Measurements from ENCODE around the gene FXYD5.
A peak's percentile ranks its signal among the peaks of the same experiment; 100 is the strongest.
"Not testable (repeated sequence)": the region's sequence is repeated elsewhere in the genome, so short reads cannot be mapped to it uniquely, and the experiment has no call there.

Gene FXYD5

DNA sequence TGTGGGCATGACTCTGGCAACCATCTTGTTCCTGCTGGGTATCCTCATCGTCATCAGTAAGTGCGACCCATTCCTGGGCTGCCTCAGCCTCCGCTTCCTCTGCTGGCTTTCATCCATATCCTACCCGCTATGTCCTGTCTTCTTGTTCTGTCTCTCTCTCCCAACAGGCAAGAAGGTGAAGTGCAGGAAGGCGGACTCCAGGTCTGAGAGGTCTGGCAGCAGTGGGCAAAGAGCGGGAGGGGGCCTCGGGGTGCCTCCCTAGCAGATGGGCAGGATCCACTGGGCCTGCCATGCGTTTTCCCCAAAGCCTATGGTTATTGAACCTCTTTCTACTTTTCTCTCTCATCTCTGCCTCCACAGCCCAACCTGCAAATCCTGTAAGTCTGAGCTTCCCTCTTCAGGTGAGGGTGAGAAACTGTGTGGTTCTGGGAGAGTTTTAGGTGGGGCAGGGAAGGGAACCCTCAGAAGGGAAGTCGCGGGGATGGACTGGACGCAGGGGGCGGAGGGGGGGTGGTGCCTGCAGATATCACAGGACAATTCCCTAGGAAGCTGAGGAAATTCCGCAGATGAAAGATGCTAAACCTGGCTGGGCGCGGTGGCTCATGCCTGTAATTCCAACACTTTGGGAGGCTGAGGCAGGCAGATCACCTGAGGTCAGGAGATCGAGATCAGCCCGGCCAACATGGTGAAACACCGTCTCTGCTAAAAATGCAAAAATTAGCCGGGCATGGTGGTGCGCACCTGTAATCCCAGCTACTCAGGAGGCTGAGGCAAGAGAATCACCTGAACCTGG, 3.1 kb upstream of the FXYD5 start:
- H3K9me3 ChIP-seq (replicated peaks; ENCODE audit: insufficient read depth, low read length) = no peaks in the 10 kb centered on the region
- H3K4me1 ChIP-seq (ENCODE audit: low read length) = peaks cover 11% of the 10 kb centered on the region
- H3K27me3 ChIP-seq (replicated peaks; ENCODE audit: insufficient read depth, low read length) = no peaks in the 10 kb centered on the region
- no peaks in the 10 kb centered on the region for H3K36me3 ChIP-seq (replicated peaks; ENCODE audit: insufficient read depth, low read length)
- H3K79me2 ChIP-seq (ENCODE audit: low read length) = peaks cover 26% of the 10 kb centered on the region
- TF ChIP-seq, protein P1, sequence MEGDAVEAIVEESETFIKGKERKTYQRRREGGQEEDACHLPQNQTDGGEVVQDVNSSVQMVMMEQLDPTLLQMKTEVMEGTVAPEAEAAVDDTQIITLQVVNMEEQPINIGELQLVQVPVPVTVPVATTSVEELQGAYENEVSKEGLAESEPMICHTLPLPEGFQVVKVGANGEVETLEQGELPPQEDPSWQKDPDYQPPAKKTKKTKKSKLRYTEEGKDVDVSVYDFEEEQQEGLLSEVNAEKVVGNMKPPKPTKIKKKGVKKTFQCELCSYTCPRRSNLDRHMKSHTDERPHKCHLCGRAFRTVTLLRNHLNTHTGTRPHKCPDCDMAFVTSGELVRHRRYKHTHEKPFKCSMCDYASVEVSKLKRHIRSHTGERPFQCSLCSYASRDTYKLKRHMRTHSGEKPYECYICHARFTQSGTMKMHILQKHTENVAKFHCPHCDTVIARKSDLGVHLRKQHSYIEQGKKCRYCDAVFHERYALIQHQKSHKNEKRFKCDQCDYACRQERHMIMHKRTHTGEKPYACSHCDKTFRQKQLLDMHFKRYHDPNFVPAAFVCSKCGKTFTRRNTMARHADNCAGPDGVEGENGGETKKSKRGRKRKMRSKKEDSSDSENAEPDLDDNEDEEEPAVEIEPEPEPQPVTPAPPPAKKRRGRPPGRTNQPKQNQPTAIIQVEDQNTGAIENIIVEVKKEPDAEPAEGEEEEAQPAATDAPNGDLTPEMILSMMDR (IDR thresholded peaks at IDR 0.05; ENCODE audit: low read length) = no peak
- TF ChIP-seq EZH2 (optimal IDR thresholded peaks at IDR 0.05; ENCODE audit: low read depth, low read length) (no peak), EZH2phosphoT487 (IDR thresholded peaks at IDR 0.05; ENCODE audit: low read length) (no peak)
- H3K27ac ChIP-seq (ENCODE audit: low read length) = no peak overlapping the region
- H4K20me1 ChIP-seq (ENCODE audit: insufficient read depth, low read length) = no peaks in the 10 kb centered on the region
- H3K4me2 ChIP-seq (ENCODE audit: low read depth, low read length) = no peak overlapping the region
- H3K9ac ChIP-seq (ENCODE audit: low read length) = no peak overlapping the region
- H3F3A ChIP-seq (ENCODE audit: insufficient read depth, low read length) = no peaks in the 10 kb centered on the region
- H2AFZ ChIP-seq (ENCODE audit: low read length) = no peak overlapping the region
- DNase-seq = no peak
- no peaks in the 10 kb centered on the region for H3K9me2 ChIP-seq (replicated peaks; ENCODE audit: insufficient read depth, low read length)
- H3K4me3 ChIP-seq (ENCODE audit: low read length) = no peak overlapping the region

DNA sequence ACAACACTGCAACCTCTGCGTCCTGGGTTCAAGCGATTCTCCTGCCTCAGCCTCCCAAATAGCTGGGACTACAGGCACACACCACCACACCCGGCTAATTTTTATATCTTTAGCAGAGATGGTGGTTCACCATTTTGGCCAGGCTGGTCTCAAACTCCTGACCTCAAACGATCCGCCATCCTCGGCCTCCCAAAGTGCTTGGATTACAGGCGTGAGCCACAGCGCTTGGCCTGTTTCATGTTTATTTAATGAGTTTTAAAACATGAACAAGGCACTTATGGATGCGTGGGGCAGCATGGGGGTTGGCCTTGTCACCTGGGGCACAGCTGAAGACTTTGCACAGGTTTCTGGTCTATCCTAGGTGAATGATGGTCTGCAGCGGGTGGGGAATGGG, 1.4 kb upstream of the FXYD5 start:
- DNase-seq; H3K9me3 ChIP-seq (replicated peaks; ENCODE audit: insufficient read depth, low read length); H4K20me1 ChIP-seq (ENCODE audit: insufficient read depth, low read length); H3K27me3 ChIP-seq (replicated peaks; ENCODE audit: insufficient read depth, low read length); H3K9ac ChIP-seq (ENCODE audit: low read length); H3F3A ChIP-seq (ENCODE audit: insufficient read depth, low read length); H3K27ac ChIP-seq (ENCODE audit: low read length); H2AFZ ChIP-seq (ENCODE audit: low read length); H3K9me2 ChIP-seq (replicated peaks; ENCODE audit: insufficient read depth, low read length); H3K4me3 ChIP-seq (ENCODE audit: low read length); H3K36me3 ChIP-seq (replicated peaks; ENCODE audit: insufficient read depth, low read length): not testable (repeated sequence)
- H3K4me2 ChIP-seq (ENCODE audit: low read depth, low read length) = peak overlapping the region; percentile 100; the same call in 1 of the 2 replicates
- peaks cover 11% of the 10 kb centered on the region for H3K4me1 ChIP-seq (ENCODE audit: low read length)
- peaks cover 42% of the 10 kb centered on the region for H3K79me2 ChIP-seq (ENCODE audit: low read length)

DNA sequence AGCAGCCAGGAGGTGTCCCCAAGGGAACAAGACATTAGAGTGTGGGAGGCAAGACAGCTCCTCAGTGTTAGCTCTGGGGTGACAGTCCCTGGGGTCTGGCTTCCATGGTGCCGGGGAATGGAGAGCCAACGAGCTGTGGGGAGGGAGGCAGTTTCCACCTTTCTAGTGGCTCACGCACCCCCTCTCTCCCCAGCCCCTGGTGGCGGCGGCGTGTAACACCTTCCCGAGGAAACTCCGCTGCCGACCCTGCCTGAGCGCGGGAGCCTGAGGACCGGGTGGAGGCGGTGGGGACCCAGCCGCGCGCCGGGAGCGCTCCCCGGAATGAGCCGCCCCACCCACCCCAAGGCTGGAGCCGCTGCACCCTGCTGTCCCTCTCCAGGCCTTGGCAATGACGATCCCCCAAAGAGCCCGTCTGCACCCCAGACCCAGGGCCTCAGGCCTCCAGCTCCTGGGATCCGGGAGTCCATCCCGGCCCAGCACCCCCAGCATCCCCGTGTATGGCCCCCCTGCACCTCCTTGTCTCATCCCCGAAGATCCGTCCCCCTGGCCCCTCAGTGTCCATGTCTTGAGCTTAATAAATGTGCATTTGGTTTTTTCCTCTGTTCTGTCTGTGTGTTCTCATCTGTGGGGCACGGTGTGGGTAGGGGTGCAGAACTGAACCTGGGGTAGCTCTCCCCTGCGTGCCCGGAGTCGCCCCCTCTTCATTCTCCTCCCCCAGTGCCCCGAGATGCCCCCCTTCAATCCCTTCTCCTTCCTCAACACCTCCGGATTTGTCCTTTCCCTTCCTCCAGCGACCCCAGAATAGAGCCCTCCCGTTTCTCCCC, 622 bp upstream of the FXYD5 start:
- Histone ChIP-seq H3K4me2 (ENCODE audit: low read depth, low read length) (peak overlapping the region; percentile 100), H4K20me1 (ENCODE audit: insufficient read depth, low read length) (no peaks in the 10 kb centered on the region), H3K9me2 (replicated peaks; ENCODE audit: insufficient read depth, low read length) (no peaks in the 10 kb centered on the region), H3K9me3 (replicated peaks; ENCODE audit: insufficient read depth, low read length) (no peaks in the 10 kb centered on the region), H3K79me2 (ENCODE audit: low read length) (peaks cover 45% of the 10 kb centered on the region), H3K4me1 (ENCODE audit: low read length) (peaks cover 11% of the 10 kb centered on the region), H3K36me3 (replicated peaks; ENCODE audit: insufficient read depth, low read length) (peaks cover 3% of the 10 kb centered on the region; the same call in 1 of the 2 replicates), H3K9ac (ENCODE audit: low read length) (peak overlapping the region; percentile 98), H2AFZ (ENCODE audit: low read length) (peak overlapping the region; percentile 97), H3F3A (ENCODE audit: insufficient read depth, low read length) (no peaks in the 10 kb centered on the region), H3K27me3 (replicated peaks; ENCODE audit: insufficient read depth, low read length) (no peaks in the 10 kb centered on the region), H3K4me3 (ENCODE audit: low read length) (peak overlapping the region; percentile 100), H3K27ac (ENCODE audit: low read length) (peak overlapping the region; percentile 63; the same call in 1 of the 2 replicates)
- TF ChIP-seq EZH2phosphoT487 (IDR thresholded peaks at IDR 0.05; ENCODE audit: low read length) (no peak), EZH2 (optimal IDR thresholded peaks at IDR 0.05; ENCODE audit: low read depth, low read length) (no peak)
- TF ChIP-seq, protein P1 (IDR thresholded peaks at IDR 0.05; ENCODE audit: low read length) = peak; percentile 73
- peak; percentile 69 for DNase-seq

Measured in MM.1S (cell line).